ENCODE results near the gene MORN1. TPM values are rescaled to one million over a fixed set of nuclear protein-coding genes. Genes with fewer than 3 reads are reported as not detected.

Gene MORN1
- total RNA-seq, 4 donors from 2014 or later = 0.59 to 20.0 (median 9.5) TPM

DNA sequence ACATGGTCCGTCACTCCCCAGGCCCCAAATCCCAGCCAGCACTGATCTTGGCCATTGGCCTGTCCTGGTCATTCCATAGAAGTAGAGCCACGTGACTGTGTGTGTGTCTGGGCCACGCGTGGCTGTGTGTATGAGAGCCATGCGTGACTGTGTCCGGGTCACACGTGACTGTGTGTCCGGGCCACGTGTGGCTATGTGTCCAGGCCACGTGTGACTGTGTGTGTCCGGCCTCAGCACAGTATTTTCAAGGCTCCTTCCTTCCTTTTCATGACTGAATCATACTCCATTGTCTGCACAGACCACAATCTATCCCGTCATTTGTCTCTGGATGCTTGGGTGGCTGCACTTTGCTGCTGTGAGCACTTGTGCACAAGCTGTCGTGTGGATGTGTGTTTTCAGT, 95.8 kb downstream of the MORN1 start:
- no peaks in the 10 kb centered on the region for H3K36me3 ChIP-seq
- no peak overlapping the region for H3K4me3 ChIP-seq
- no peak for DNase-seq
- H3K27ac ChIP-seq = no peak overlapping the region
- no peaks in the 10 kb centered on the region for H3K27me3 ChIP-seq
- no peak for TF ChIP-seq POLR2A (IDR thresholded peaks at IDR 0.05)
- TF ChIP-seq, protein P1, sequence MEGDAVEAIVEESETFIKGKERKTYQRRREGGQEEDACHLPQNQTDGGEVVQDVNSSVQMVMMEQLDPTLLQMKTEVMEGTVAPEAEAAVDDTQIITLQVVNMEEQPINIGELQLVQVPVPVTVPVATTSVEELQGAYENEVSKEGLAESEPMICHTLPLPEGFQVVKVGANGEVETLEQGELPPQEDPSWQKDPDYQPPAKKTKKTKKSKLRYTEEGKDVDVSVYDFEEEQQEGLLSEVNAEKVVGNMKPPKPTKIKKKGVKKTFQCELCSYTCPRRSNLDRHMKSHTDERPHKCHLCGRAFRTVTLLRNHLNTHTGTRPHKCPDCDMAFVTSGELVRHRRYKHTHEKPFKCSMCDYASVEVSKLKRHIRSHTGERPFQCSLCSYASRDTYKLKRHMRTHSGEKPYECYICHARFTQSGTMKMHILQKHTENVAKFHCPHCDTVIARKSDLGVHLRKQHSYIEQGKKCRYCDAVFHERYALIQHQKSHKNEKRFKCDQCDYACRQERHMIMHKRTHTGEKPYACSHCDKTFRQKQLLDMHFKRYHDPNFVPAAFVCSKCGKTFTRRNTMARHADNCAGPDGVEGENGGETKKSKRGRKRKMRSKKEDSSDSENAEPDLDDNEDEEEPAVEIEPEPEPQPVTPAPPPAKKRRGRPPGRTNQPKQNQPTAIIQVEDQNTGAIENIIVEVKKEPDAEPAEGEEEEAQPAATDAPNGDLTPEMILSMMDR (IDR thresholded peaks at IDR 0.05) = no peak
- H3K4me1 ChIP-seq = peaks cover 0 to 58% of the 10 kb centered on the region in 2 donors
- intact Hi-C loops (cut with DNase I; ENCODE audit: low total_unique reads) = no loop called here
- H3K9me3 ChIP-seq = no peaks in the 10 kb centered on the region

DNA sequence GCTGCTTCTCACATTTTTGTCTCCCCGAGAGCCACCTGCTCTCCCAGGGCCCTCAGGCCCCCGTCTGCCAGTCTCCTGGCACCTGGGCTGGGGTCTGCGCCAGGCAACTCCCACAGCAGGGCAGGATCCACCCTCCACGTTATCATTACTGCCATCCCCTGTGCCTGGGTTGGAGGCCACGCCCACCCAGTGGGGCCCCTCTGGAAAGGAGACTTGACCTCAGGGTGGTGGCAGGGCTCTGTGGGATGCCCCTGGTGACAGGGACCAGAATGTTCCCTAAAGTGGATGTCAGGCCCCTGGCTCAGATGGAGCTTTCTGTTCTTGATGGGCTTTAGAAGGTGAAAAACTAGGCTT, 96.7 kb downstream of the MORN1 start:
- H3K4me3 ChIP-seq = no peak overlapping the region
- intact Hi-C loops (cut with DNase I; ENCODE audit: low total_unique reads) = no loop called here
- H3K9me3 ChIP-seq = no peaks in the 10 kb centered on the region
- H3K36me3 ChIP-seq = no peaks in the 10 kb centered on the region
- DNase-seq = no peak
- peak overlapping the region in 1 of 2 donors; percentile 46 for H3K27ac ChIP-seq
- TF ChIP-seq, protein P1 (IDR thresholded peaks at IDR 0.05) = no peak
- no peak for TF ChIP-seq POLR2A (IDR thresholded peaks at IDR 0.05)
- no peaks in the 10 kb centered on the region for H3K27me3 ChIP-seq
- peaks cover 3 to 58% of the 10 kb centered on the region in 2 donors for H3K4me1 ChIP-seq

DNA sequence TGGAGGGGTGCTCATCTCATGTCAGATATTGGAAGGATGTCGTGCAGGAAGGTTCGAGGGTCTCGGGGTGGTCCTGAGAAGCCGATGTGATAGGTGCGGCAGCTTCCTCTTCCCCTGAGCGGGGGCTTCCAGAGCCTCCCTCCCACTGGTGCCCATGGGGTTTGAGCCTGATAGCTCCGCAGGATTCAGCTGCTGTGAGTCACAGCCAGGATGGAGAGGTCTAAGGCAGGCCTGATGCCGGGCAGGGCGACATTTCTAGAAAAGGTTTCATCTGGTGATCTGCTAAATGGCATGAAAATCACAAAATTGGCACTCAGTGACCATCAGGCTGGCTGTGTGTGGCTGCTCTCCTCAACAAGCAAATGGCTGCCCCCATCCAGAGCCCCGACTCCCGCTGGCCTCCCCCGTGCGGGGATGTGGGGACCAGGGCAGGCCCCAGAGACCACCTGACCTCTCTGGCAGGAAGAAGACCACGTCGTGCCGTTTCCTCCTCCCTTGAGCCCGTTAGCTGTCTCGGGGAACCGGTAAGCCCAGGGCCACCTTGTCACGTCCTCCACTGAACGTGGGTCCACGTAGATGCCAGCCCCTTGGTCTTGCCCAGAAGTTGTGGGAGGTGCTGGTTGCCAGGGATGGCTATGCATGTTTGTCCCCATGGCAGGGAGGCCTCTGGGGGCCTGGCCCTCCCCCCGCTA, 97.2 kb downstream of the MORN1 start:
- H3K36me3 ChIP-seq = no peaks in the 10 kb centered on the region
- no peak for DNase-seq
- H3K27ac ChIP-seq = peak overlapping the region in 1 of 2 donors; percentile 46
- peaks cover 3 to 58% of the 10 kb centered on the region in 2 donors for H3K4me1 ChIP-seq
- TF ChIP-seq, protein P1 (IDR thresholded peaks at IDR 0.05) = no peak
- no peak for TF ChIP-seq POLR2A (IDR thresholded peaks at IDR 0.05)
- no peak overlapping the region for H3K4me3 ChIP-seq
- H3K27me3 ChIP-seq = no peaks in the 10 kb centered on the region
- no peaks in the 10 kb centered on the region for H3K9me3 ChIP-seq
- intact Hi-C loops (cut with DNase I; ENCODE audit: low total_unique reads) = no loop called here

DNA sequence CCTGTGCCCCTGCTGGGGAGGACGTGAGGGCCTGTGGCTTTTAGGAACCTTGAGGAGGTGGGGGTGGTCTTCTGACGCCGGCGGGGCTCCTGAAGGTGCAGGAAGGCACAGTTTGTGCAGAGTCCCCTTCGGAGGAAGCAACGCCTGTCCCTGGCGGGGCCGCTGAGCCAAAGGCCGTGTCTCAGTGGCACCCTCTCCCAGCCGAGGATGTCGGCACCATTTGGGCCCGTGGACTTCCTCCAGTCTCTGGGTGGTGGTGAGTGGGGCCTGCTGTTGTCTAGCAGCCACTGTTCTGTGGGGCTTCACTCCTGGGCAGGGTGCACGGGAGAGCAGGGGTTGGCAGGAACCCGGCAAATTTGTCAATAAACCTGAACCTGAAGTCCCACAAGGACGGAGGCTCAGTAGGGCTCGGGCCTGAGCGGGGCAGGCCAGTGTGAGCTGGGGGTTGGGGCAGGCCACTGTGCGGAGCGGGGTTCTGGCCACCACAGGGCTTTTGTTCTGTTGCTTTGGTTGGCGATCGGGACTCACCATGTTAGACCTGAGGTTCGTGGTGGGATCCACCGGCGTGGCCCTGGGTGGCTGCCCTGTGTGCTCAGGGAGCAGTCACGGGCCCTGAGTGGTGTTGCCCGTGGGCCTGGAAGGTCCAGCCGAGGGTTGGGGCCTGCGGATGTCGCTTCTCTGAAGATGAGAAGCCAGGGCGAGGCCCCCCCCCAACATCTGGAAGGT, 98.5 kb downstream of the MORN1 start:
- intact Hi-C loops (cut with DNase I; ENCODE audit: low total_unique reads) = no loop called here

More for the DNA sequence above, 98.5 kb downstream of the MORN1 start:
- peaks cover 3 to 60% of the 10 kb centered on the region in 2 donors for H3K4me1 ChIP-seq
- no peaks in the 10 kb centered on the region for H3K36me3 ChIP-seq
- DNase-seq = no peak
- no peak overlapping the region for H3K27ac ChIP-seq
- H3K27me3 ChIP-seq = no peaks in the 10 kb centered on the region
- H3K4me3 ChIP-seq = no peak overlapping the region
- no peak for TF ChIP-seq POLR2A (IDR thresholded peaks at IDR 0.05)
- TF ChIP-seq, protein P1 (IDR thresholded peaks at IDR 0.05) = no peak
- H3K9me3 ChIP-seq = no peaks in the 10 kb centered on the region

Data from uterus (tissue), 4 donors.